IMR-90 (cell line): ENCODE data around the gene ARHGAP18. TPM values are rescaled to one million over a fixed set of nuclear protein-coding genes. Genes with fewer than 3 reads are reported as not detected.

Source experiments
- polyA plus RNA-seq, 3 experiments: library from polyadenylated mRNA; depleted of rRNA; stranded (reverse); fragments of >200 nt; gene quantifications; 2 replicates each; pipeline ENCODE4 v1.2.3, GENCODE V29; 2012; ENCODE audit warnings: low replicate concordance in 1 of 3
- total RNA-seq: library from RNA; depleted of rRNA; stranded (reverse); fragments of >200 nt; gene quantifications from 2 replicates; pipeline ENCODE4 v1.2.3, GENCODE V29; 2012; rRNA removed

Gene ARHGAP18
- total and polyA plus RNA-seq, 2 of the 4 experiments (the other 2 are of a cell fraction): 6.2 to 17.0 TPM

Other genes with a start within 250 kb of the ARHGAP18 start
- gene TMEM244, start 151.1 kb upstream of the ARHGAP18 start, total RNA-seq: 0.28 and 0.36 TPM in 2 replicates
- gene TMEM244, start 151.1 kb upstream of the ARHGAP18 start, polyA plus RNA-seq (2012; rRNA removed): 0.21 TPM in 1 of 2 replicates, not detected in the other